Measurements from ENCODE around the gene PLEKHD1.

PLEKHD1 gene

GRCh38 chr14:69518289-69519101 lies 34.0 kb downstream of the PLEKHD1 start:
- DNase-seq (ENCODE audit: low read depth in 1 of 2, low spot score in 1 of 2), result no peak

GRCh38 chr14:69519204-69520100 lies 34.9 kb downstream of the PLEKHD1 start:
- DNase-seq (ENCODE audit: low read depth in 1 of 2, low spot score in 1 of 2), result no peak

- no peak for DNase-seq (ENCODE audit: low read depth in 1 of 2, low spot score in 1 of 2)
Observed at GRCh38 chr14:69522026-69522425, 37.5 kb downstream of the PLEKHD1 start.

GRCh38 chr14:69525896-69526295 lies 41.4 kb downstream of the PLEKHD1 start:
- no peak for DNase-seq (ENCODE audit: low read depth in 1 of 2, low spot score in 1 of 2)

GRCh38 chr14:69527635-69528034 lies 43.1 kb downstream of the PLEKHD1 start:
- DNase-seq (ENCODE audit: low read depth in 1 of 2, low spot score in 1 of 2), result no peak

GRCh38 chr14:69528143-69528542 lies 43.6 kb downstream of the PLEKHD1 start:
- DNase-seq (ENCODE audit: low read depth in 1 of 2, low spot score in 1 of 2), result no peak

GRCh38 chr14:69528930-69529329 lies 44.4 kb downstream of the PLEKHD1 start:
- DNase-seq (ENCODE audit: low read depth in 1 of 2, low spot score in 1 of 2), result no peak

GRCh38 chr14:69529563-69529962 lies 45.0 kb downstream of the PLEKHD1 start:
- no peak for DNase-seq (ENCODE audit: low read depth in 1 of 2, low spot score in 1 of 2)

- DNase-seq (ENCODE audit: low read depth in 1 of 2, low spot score in 1 of 2), result no peak
Observed at GRCh38 chr14:69530095-69530494, 45.6 kb downstream of the PLEKHD1 start.

- DNase-seq (ENCODE audit: low read depth in 1 of 2, low spot score in 1 of 2), result no peak
Observed at GRCh38 chr14:69531135-69531534, 46.6 kb downstream of the PLEKHD1 start.

- DNase-seq (ENCODE audit: low read depth in 1 of 2, low spot score in 1 of 2), result no peak
Observed at GRCh38 chr14:69532561-69533340, 48.2 kb downstream of the PLEKHD1 start.

GRCh38 chr14:69535230-69535848 lies 50.8 kb downstream of the PLEKHD1 start:
- DNase-seq (ENCODE audit: low read depth in 1 of 2, low spot score in 1 of 2), result no peak

- no peak for DNase-seq (ENCODE audit: low read depth in 1 of 2, low spot score in 1 of 2)
Observed at GRCh38 chr14:69536971-69537370, 52.4 kb downstream of the PLEKHD1 start.

GRCh38 chr14:69537900-69538299 lies 53.4 kb downstream of the PLEKHD1 start:
- no peak for DNase-seq (ENCODE audit: low read depth in 1 of 2, low spot score in 1 of 2)

GRCh38 chr14:69538766-69539165 lies 54.2 kb downstream of the PLEKHD1 start:
- DNase-seq (ENCODE audit: low read depth in 1 of 2, low spot score in 1 of 2), result no peak

- no peak for DNase-seq (ENCODE audit: low read depth in 1 of 2, low spot score in 1 of 2)
Observed at GRCh38 chr14:69539631-69540410, 55.3 kb downstream of the PLEKHD1 start.

- no peak for DNase-seq (ENCODE audit: low read depth in 1 of 2, low spot score in 1 of 2)
Observed at GRCh38 chr14:69540654-69541335, 56.3 kb downstream of the PLEKHD1 start.

GRCh38 chr14:69542311-69542710 lies 57.8 kb downstream of the PLEKHD1 start:
- no peak for DNase-seq (ENCODE audit: low read depth in 1 of 2, low spot score in 1 of 2)

- no peak for DNase-seq (ENCODE audit: low read depth in 1 of 2, low spot score in 1 of 2)
Observed at GRCh38 chr14:69543341-69544115, 59.0 kb downstream of the PLEKHD1 start.
